SKM-1 treated with dmso at 0.1 percent for 144 hours (cell line): Measurements from ENCODE around the gene ANXA5.
"Not testable (repeated sequence)": the region's sequence is repeated elsewhere in the genome, so short reads cannot be mapped to it uniquely, and the experiment has no call there.

Experiments
- DNase-seq: peaks from one replicate; lab custom pipeline; 2025; ENCODE audit not compliant: unreplicated experiment; lab: John Stamatoyannopoulos, UW

ANXA5 gene

GRCh38 chr4:121679951-121680350, 16.8 kb downstream of the ANXA5 start:
- no peak for DNase-seq

- no peak for DNase-seq
These were observed 17.5 kb downstream of the ANXA5 start for GRCh38 chr4:121679267-121679666.

- no peak for DNase-seq
These were observed 19.3 kb downstream of the ANXA5 start for GRCh38 chr4:121677524-121677923.

- no peak for DNase-seq
These were observed 20.3 kb downstream of the ANXA5 start for GRCh38 chr4:121676345-121677075.

- DNase-seq: no peak
These were observed 21.1 kb downstream of the ANXA5 start for GRCh38 chr4:121675715-121676114.

- no peak for DNase-seq
These were observed 22.1 kb downstream of the ANXA5 start for GRCh38 chr4:121674696-121675095.

- no peak for DNase-seq
These were observed 22.6 kb downstream of the ANXA5 start for GRCh38 chr4:121674191-121674590.

- no peak for DNase-seq
These were observed 27.6 kb downstream of the ANXA5 start for GRCh38 chr4:121669163-121669550.

GRCh38 chr4:121668368-121669162, 28.2 kb downstream of the ANXA5 start:
- DNase-seq: no peak

- no peak for DNase-seq
These were observed 30.6 kb downstream of the ANXA5 start for GRCh38 chr4:121666091-121666679.

- DNase-seq: no peak
These were observed 31.4 kb downstream of the ANXA5 start for GRCh38 chr4:121665371-121665770.

- no peak for DNase-seq
These were observed 34.6 kb downstream of the ANXA5 start for GRCh38 chr4:121662225-121662624.

GRCh38 chr4:121660175-121660933, 36.4 kb downstream of the ANXA5 start:
- not testable (repeated sequence) for DNase-seq

GRCh38 chr4:121658125-121658524, 38.7 kb downstream of the ANXA5 start:
- no peak for DNase-seq

- peak; percentile 9 for DNase-seq
These were observed 40.5 kb downstream of the ANXA5 start for GRCh38 chr4:121656269-121656641.

- DNase-seq: no peak
These were observed 41.2 kb downstream of the ANXA5 start for GRCh38 chr4:121655320-121656268.

GRCh38 chr4:121654738-121655137, 42.0 kb downstream of the ANXA5 start:
- DNase-seq: no peak

- no peak for DNase-seq
These were observed 42.8 kb downstream of the ANXA5 start for GRCh38 chr4:121653986-121654385.

- no peak for DNase-seq
These were observed 43.6 kb downstream of the ANXA5 start for GRCh38 chr4:121653214-121653613.

- DNase-seq: peak; percentile 8
These were observed 45.2 kb downstream of the ANXA5 start for GRCh38 chr4:121651597-121651996.
